Neural progenitor cell (in vitro differentiated cells): ENCODE results near the gene TMEM231.

Experiments used
- CTCF ChIP-seq: fragments of 200-600 bp; sonication (generic); IDR thresholded peaks from 2 replicates; pipeline ENCODE4 v1.5.1; 2017; ENCODE audit warnings: antibody characterized with exemption, mild to moderate bottlenecking
- EZH2phosphoT487 ChIP-seq: fragments of 200-600 bp; sonication (generic); IDR thresholded peaks from 2 replicates; pipeline ENCODE4 v1.6.1; 2017; ENCODE audit warnings: antibody characterized with exemption

GRCh38 chr16:75572864-75573542, 17.0 kb upstream of the TMEM231 start:
- no peak for TF ChIP-seq CTCF
- no peak for TF ChIP-seq EZH2phosphoT487
